DOHH2 (cell line): ENCODE data around the gene PAX2.

Experiments
- CTCF ChIP-seq: fragments of 200-600 bp; sonication (generic); IDR thresholded peaks from one replicate; pipeline ENCODE4 v1.5.1; 2014; ENCODE audit warnings: antibody characterized with exemption, mild to moderate bottlenecking, low read depth, low read length; ENCODE audit not compliant: poor library complexity, severe bottlenecking
- EZH2phosphoT487 ChIP-seq: fragments of 200-600 bp; sonication (generic); IDR thresholded peaks from 2 replicates; pipeline ENCODE4 v1.6.1; 2017; ENCODE audit warnings: borderline replicate concordance, mild to moderate bottlenecking, antibody characterized with exemption, low read length, moderate library complexity, mixed read lengths

DNA sequence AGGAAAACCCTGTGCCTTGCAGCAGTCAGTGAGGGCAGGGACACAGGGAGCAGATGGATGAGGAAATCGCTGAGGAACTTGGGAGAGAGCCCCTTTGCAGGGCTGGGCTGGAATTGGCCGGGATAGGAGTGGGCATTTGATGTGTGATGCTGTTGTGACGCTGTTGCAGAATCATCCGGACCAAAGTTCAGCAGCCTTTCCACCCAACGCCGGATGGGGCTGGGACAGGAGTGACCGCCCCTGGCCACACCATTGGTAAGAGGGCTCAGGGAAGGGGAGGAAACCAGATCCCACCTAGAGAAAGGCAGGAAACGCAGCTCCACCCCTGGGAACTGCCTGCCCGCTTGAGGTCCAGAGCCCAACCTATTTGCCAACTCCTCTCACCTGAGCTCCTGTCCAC lies 33.9 kb downstream of the PAX2 start:
- TF ChIP-seq CTCF (no peak), EZH2phosphoT487 (no peak)
